ENCODE results near the gene CUL9. TPM values are rescaled to one million over a fixed set of nuclear protein-coding genes. Genes with fewer than 3 reads are reported as not detected.
"Not testable (repeated sequence)": the region's sequence is repeated elsewhere in the genome, so short reads cannot be mapped to it uniquely, and the experiment has no call there.

Gene CUL9
- polyA plus RNA-seq (2013, experiment 1 of 2; ENCODE audit: insufficient read length), result 14.4 TPM
- polyA plus RNA-seq (2013, experiment 2 of 2; ENCODE audit: insufficient read length), result 17.6 TPM

GRCh38 chr6:43181942-43182860, at the start of gene CUL9:
Gene CUL9, plus strand, starts transcription at chr6:43182196. Its CDS starts 2,115 bp downstream, at chr6:43184311.
- DNase-seq, result peak; percentile 63

- no peak for DNase-seq
Measured at GRCh38 chr6:43138267-43138666, 43.7 kb upstream of the CUL9 start.

GRCh38 chr6:43139973-43140372, 42.0 kb upstream of the CUL9 start:
- not testable (repeated sequence) for DNase-seq

GRCh38 chr6:43141644-43142043, 40.4 kb upstream of the CUL9 start:
- no peak for DNase-seq

GRCh38 chr6:43142101-43142500, 39.9 kb upstream of the CUL9 start:
- no peak for DNase-seq

GRCh38 chr6:43143235-43144128, 38.5 kb upstream of the CUL9 start:
- DNase-seq, result peak; percentile 95

GRCh38 chr6:43144879-43145278, 37.1 kb upstream of the CUL9 start:
- no peak for DNase-seq

GRCh38 chr6:43146261-43146660, 35.7 kb upstream of the CUL9 start:
- no peak for DNase-seq

GRCh38 chr6:43146709-43147688, 35.0 kb upstream of the CUL9 start:
- no peak for DNase-seq

GRCh38 chr6:43147691-43148477, 34.1 kb upstream of the CUL9 start:
- DNase-seq, result no peak

- DNase-seq, result peak; percentile 50
Measured at GRCh38 chr6:43149265-43149664, 32.7 kb upstream of the CUL9 start.

GRCh38 chr6:43150051-43150751, 31.8 kb upstream of the CUL9 start:
- DNase-seq, result no peak

- no peak for DNase-seq
Measured at GRCh38 chr6:43159599-43159998, 22.4 kb upstream of the CUL9 start.

GRCh38 chr6:43163899-43164298, 18.1 kb upstream of the CUL9 start:
- no peak for DNase-seq

GRCh38 chr6:43170417-43170930, 11.5 kb upstream of the CUL9 start:
- no peak for DNase-seq

- peak; percentile 100 for DNase-seq
Measured at GRCh38 chr6:43170931-43171706, 10.9 kb upstream of the CUL9 start, which contains the start of gene SRF. Gene SRF, plus strand, starts transcription at chr6:43171269. Its CDS starts 388 bp downstream, at chr6:43171657.

- peak; percentile 3 for DNase-seq
Measured at GRCh38 chr6:43171707-43172103, 10.3 kb upstream of the CUL9 start.

GRCh38 chr6:43172104-43173007, 9.6 kb upstream of the CUL9 start:
- peak; percentile 27 for DNase-seq
